Ishikawa (cell line): Measurements from ENCODE around the gene TOR3A.

Experiments
- CEBPB ChIP-seq: IDR thresholded peaks from 2 replicates; pipeline ENCODE4 v1.6.1; 2012
- CREB1 ChIP-seq: IDR thresholded peaks from 2 replicates; pipeline ENCODE4 v1.6.1; 2012; ENCODE audit warnings: low read depth
- EGR1 ChIP-seq: IDR thresholded peaks from 2 replicates; pipeline ENCODE4 v1.6.1; 2012
- EP300 ChIP-seq: IDR thresholded peaks from 2 replicates; pipeline ENCODE4 v1.6.1; 2012; ENCODE audit warnings: borderline replicate concordance
- FOXM1 ChIP-seq: IDR thresholded peaks from 2 replicates; pipeline ENCODE4 v1.6.1; 2012; ENCODE audit warnings: low read depth, borderline replicate concordance
- MAX ChIP-seq: IDR thresholded peaks from 2 replicates; pipeline ENCODE4 v1.6.1; 2012
- NFIC ChIP-seq: IDR thresholded peaks from 2 replicates; pipeline ENCODE4 v1.6.1; 2012
- RAD21 ChIP-seq: IDR thresholded peaks from 2 replicates; pipeline ENCODE4 v1.6.1; 2012; ENCODE audit warnings: low read depth
- REST ChIP-seq: IDR thresholded peaks from 2 replicates; pipeline ENCODE4 v1.6.1; 2012; ENCODE audit warnings: low read depth, mild to moderate bottlenecking
- TAF1 ChIP-seq: IDR thresholded peaks from 2 replicates; pipeline ENCODE4 v1.6.1; 2012; ENCODE audit warnings: low read depth, mild to moderate bottlenecking
- TCF12 ChIP-seq: IDR thresholded peaks from 2 replicates; pipeline ENCODE4 v1.6.1; 2012; ENCODE audit warnings: low read depth
- TEAD4 ChIP-seq: IDR thresholded peaks from 2 replicates; pipeline ENCODE4 v1.6.1; 2012
- USF1 ChIP-seq: IDR thresholded peaks from 2 replicates; pipeline ENCODE4 v1.6.1; 2012
- YY1 ChIP-seq: IDR thresholded peaks from 2 replicates; pipeline ENCODE4 v1.6.1; 2012; ENCODE audit warnings: low read depth
- ZBTB7A ChIP-seq: IDR thresholded peaks from 2 replicates; pipeline ENCODE4 v1.6.1; 2012; ENCODE audit warnings: low read depth

Gene TOR3A

GRCh38 chr1:179092896-179093461, 11.1 kb downstream of the TOR3A start:
- TF ChIP-seq NFIC (no peak), YY1 (no peak), TCF12 (no peak), TAF1 (no peak), FOXM1 (no peak)

- no peak for TF ChIP-seq REST
- peak; percentile 77 for TF ChIP-seq USF1
Observed at GRCh38 chr1:179094818-179095217, 12.9 kb downstream of the TOR3A start.

- TF ChIP-seq CEBPB (no peak), TAF1 (no peak), EP300 (no peak), TCF12 (no peak), NFIC (no peak)
Observed at GRCh38 chr1:179095377-179095776, 13.5 kb downstream of the TOR3A start.

- TF ChIP-seq ZBTB7A (no peak), CEBPB (no peak), CREB1 (no peak), NFIC (no peak), USF1 (no peak), FOXM1 (no peak), TAF1 (no peak), EP300 (no peak), EGR1 (no peak)
Observed at GRCh38 chr1:179095924-179096323, 14.1 kb downstream of the TOR3A start.

GRCh38 chr1:179099891-179100290, 18.0 kb downstream of the TOR3A start:
- TF ChIP-seq ZBTB7A = no peak
- no peak for TF ChIP-seq TEAD4
- no peak for TF ChIP-seq USF1
- TF ChIP-seq RAD21 = no peak
- no peak for TF ChIP-seq TCF12
- no peak for TF ChIP-seq CEBPB
- no peak for TF ChIP-seq MAX
- TF ChIP-seq CREB1 = no peak
- TF ChIP-seq EGR1 = no peak
- TF ChIP-seq FOXM1 = no peak
- no peak for TF ChIP-seq NFIC
- TF ChIP-seq EP300 = no peak
- no peak for TF ChIP-seq YY1
- no peak for TF ChIP-seq TAF1
- TF ChIP-seq REST = no peak

GRCh38 chr1:179101566-179101965, 19.7 kb downstream of the TOR3A start:
- no peak for TF ChIP-seq REST
- TF ChIP-seq CEBPB = no peak
- TF ChIP-seq TEAD4 = no peak
- no peak for TF ChIP-seq NFIC
- no peak for TF ChIP-seq TAF1
- no peak for TF ChIP-seq ZBTB7A
- TF ChIP-seq FOXM1 = no peak
- TF ChIP-seq EP300 = no peak
- no peak for TF ChIP-seq YY1
- no peak for TF ChIP-seq TCF12
- TF ChIP-seq RAD21 = no peak
- no peak for TF ChIP-seq USF1
- TF ChIP-seq CREB1 = no peak
- no peak for TF ChIP-seq MAX
- no peak for TF ChIP-seq EGR1
